Activated naive CD4-positive, alpha-beta T cell treated with anti-CD3 and anti-CD28 coated beads, Interleukin-2, amount 50 U/mL, for 16 hours (primary cell): Measurements from ENCODE around the gene PLEKHA7.
"Not testable (repeated sequence)": the region's sequence is repeated elsewhere in the genome, so short reads cannot be mapped to it uniquely, and the experiment has no call there.

ENCODE experiments used
- DNase-seq: peaks from one replicate; pipeline ENCODE4 v3.0.0-alpha.2; 2020

Gene PLEKHA7

DNA sequence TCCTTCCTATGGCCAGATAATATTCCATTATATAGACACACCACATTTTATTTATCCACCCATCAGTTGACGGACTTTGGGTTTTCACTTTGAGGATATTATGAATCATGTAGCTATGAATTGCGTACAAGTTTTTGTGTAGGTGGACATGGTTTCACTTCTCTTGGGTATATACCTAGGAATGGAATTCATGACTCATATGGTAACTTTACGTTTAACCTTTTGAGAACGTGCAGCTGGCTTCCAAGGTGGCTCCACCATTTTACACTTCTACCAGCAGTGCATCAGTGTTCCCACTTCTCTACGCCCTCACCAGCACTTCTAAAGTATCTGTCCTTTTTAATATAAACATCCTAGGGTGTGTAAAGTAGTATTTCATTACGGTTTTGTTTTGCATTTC lies 112.0 kb downstream of the PLEKHA7 start:
- DNase-seq: peak; percentile 43

DNA sequence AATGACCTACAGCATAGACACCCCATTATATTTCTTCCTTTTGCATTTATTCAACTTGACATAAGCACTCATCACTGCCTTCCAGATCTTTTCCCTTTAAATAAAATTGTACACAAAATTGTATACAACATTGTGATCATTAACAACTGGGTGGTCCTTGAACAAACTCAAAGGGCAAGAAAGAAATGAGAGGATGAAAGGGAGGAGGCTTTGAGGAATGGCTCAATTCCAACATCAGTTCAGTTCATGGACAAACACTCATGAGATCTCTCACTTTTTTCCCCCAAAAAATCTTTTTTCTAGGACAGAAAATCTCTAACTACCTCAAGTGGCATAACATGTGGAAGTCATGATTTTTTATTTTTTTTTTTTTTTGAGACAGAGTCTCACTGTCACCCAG lies 113.7 kb downstream of the PLEKHA7 start:
- no peak for DNase-seq

DNA sequence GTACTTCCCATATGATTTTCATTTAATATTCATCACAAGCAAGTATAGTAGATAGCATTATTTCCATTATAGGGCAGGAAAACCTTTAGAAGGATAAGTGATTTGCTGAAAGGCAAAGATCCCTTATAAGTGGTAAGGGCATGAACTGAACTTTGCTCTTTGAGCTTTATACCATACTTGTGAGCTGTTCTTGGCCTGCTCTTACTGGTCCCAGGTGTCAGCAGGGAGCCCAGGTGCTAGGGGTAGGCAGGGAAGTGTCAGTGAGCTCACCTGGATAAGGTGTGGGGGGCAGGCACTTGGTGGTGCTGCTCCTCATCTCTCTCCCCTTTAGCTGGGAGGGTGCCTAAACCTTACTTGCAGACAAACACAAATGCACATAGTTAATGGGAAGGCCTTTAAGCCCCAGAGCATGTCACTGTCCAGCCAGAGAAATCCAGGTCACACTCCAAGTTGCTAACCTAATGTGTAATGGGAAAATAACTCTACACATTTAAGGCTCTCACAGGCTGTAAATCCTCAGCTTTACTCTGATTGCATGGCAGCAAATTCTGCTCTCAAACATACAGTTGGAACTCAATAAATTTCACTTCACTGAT lies 114.4 kb downstream of the PLEKHA7 start:
- DNase-seq: no peak

DNA sequence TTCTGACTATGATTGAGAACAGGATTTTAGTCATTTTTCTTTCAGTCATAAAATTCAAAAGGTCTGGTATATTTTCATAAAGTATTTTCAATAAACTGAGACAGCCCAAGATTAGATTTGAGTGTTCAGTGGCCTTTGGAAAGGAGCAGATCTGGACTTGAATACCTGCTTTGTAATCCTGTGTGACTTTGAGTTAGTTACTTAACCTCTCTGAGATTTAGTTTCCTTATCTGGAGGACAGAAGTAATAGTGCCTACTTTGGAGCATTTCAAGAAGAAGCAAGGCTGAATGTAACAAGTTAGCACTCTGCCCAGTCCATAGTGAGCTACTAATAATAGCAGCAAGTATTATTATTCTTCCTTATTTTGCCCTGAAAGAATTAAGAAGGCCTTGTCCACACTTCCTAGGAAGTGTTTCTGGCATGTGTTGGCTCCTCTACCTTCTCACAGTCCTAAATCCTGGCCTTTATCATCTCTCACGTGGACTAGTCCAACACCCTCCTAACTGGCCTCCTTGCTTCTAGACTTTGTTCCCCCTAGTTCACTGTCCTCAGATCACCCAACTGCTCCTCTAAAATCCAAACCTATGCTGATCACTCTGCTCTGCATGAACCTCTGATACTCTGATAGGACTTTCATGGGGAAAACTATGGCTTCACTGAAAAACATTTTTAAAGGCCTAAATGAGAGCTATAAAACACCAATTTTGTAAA lies 115.8 kb downstream of the PLEKHA7 start:
- no peak for DNase-seq

DNA sequence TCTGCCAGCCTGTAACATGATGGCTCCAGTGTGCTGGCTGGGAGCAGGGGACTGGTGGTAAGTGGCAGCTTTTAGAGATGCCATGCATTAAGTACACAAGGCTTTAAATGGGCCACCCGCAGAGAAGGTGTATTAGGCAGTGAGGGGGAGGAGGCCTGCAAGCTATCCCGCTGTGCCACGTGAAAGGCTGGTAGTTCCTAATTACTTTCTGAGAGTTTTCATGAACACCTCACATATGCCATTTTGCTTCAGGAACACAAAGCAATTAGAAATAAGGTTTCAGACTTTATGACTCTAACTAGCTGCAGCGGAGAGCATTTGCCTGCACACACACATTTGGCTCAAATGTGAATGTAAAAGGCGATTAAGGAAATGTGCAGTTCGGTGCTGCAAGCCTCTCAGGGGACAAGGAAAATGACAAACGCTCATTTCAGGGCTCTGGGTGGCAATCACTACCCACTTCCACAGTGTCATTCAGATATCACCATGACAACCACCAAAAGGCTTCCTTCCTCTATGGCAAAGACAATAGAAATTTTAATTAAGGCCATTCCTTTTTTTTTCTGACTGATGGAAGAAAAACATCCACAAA lies 116.6 kb downstream of the PLEKHA7 start:
- DNase-seq: no peak

DNA sequence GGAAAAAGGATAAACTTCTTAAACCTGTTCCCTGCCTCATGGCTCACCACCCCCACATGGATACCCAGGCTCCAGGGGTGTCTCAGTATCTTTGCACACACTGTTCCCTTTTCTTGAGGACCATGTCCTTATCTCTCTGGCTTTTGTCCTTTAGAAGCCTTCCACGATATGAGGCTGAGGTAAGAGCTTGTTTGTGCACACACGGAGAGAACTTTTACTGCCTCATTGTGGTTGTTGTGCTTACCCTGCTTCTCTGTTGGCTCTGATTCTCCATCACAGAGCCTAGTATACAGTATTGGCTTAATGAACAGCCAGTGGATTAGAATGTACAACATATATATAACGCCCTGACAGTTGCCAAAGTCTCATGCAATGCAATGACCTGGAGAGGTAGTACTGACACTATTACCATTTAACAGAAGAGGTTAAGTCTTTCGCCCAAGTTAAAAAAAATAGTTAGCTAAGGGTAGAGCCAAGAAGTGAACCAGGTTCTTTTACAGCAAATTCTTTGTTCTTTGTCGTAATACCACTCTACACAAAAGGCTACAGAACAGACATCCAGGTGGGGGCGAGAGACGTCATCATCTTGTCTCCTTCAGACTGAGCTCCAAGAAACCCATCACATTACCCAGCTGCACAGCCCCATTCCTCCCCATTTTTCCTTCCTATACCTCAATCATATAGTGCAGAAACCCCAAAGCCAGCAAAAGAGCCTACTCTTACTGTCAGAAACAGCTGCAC lies 117.3 kb downstream of the PLEKHA7 start:
- no peak for DNase-seq

DNA sequence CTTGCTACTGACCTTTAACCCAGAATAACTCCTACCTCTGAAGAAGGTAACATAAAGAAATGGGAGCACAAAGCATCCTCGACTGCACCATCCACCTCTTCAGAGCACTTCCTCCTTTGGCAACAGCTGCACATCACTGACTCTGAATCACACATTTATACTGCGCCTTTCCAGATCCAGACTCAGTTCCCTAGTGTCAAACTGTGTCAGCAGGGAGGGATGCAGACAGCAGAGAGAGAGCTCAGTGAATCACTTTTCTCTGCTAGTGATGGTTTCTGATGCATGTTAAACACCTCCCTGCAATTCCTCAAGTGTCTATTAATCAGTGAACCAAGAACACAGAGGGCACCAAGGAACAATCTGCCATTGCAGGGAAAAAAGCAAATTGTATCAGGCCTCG lies 118.9 kb downstream of the PLEKHA7 start:
- DNase-seq: no peak

DNA sequence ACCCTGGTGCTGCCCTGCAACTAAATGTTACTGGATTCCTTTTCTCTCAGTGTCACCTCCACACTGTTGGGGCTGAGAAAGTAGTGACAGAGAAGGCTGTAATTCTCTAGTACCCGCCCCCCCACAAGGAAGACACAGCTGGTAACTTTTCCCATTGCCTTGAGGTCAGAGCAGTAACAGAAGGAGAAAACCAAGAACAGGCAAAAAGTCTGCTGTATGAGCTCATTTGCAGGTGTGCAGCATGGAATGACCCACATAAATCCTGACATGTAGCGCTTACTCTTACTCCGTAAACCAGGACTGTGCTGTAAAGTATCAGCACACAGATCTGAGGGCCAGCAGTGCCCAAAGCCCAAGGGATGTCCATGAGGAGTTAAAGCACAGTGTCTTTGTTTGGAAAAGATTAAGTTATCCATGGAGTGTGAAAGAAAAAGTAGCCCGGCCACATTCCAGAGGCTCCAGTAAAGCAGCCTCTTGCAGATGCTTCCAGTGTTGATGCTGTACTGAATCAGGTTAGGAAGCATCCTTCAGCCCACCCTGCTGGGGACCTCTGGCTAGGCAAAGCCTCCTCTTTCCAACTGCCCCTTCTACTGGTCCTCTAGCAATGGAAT lies 120.7 kb downstream of the PLEKHA7 start:
- DNase-seq: no peak

DNA sequence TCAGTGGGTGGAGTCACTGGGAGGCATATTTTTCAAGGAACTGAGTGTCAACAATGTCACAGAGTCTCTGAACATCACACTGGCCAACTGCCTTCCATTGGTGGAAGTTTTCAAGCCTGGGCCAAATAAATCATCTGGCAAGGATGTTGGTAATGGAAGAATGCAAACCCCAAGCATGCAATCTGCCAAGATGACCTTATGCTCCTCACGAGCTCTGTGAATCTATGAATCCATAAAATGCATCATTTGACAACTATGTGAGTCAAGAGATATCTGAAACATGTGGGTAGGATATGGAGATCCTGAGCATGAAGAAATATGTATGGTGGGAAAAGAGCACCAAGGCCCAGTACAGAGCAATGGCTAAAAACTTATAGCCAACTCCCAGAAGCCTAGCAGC lies 122.2 kb downstream of the PLEKHA7 start:
- no peak for DNase-seq

DNA sequence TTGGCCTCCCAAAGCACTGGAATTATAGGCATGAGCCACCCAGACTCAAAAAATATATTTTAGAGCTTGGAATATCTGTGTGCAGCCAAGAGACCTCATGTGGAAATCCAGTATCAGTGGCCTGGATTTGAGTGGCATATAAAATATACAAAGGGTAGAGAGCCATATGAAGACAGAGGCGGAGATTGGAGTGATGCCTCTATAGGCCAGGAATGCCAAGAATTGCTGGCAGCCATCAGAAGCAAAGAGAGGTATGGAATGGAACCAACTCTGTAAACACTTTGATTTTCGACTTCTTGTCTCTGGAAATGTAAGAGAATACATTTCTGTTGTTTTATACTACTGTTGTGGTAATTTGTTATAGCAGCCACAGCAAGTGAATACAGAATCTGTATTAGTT lies 123.0 kb downstream of the PLEKHA7 start:
- DNase-seq: no peak

DNA sequence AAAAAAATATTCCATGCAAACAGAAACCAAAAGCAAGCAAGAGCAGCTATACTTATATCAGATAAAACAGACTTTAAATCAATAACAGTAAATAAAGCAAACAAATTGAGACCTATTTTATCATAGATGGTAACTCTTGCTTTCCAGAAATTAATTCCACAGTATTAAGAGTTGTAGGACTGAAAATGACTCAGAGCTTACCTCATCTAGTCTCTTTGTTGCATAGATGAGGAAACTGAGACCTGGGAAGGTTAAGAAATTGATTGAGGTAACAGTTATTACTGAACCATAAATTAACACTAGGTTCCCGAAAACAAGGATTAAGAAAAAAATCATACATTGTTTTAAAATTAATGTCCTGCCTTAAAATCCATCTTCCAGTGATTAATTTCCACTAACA lies 123.8 kb downstream of the PLEKHA7 start:
- no peak for DNase-seq

DNA sequence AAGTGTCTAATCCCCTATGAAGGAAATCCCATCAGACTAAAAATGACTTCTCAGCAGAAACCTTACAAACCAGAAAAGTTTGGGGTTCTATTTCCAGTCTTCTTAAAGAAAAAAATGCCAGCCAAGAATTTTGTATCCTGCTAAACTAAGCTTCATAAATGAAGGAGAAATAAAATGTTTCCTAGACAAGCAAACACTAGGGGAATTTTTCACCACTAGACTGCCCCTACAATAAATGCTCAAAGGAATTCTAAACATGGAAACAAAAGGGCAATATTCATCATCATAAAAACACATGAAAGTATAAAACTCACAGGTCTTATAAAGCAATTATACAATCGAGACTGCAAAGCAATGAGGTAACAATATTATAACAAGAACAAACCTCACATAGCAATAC lies 124.3 kb downstream of the PLEKHA7 start:
- no peak for DNase-seq

DNA sequence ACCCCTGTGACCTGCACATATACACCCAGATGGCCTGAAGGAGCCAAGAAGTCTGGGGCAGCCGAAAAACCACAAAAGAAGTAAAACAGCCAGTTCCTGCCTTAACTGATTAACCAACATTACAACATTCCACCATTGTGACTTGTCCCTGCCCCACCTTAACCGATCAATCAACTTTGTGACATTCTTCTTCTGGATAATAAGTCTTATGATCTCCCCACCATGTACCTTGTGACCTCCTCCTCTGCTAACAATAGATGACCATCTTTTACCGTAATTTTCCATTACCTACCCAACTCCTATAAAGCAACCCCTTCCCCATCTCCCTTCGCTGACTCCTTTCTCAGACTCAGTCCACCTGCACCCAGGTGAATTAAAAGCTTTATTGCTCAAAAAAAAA lies 125.2 kb downstream of the PLEKHA7 start:
- DNase-seq: not testable (repeated sequence)

DNA sequence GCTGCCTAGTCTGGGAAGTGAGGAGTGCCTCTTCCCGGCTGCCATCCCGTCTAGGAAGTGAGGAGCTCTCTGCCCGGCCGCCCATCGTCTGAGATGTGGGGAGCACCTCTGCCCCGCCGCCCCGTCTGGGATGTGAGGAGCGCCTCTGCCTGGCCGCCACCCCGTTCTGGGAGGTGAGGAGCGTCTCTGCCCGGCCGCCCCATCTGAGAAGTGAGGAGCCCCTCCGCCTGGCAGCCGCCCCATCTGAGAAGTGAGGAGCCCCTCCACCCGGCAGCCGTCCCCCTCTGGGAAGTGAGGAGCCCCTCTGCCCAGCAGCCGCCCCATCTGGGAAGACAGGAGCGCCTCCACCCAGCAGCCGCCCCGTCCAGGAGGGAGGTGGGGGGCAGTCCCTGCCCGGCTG lies 126.3 kb downstream of the PLEKHA7 start:
- DNase-seq: not testable (repeated sequence)

DNA sequence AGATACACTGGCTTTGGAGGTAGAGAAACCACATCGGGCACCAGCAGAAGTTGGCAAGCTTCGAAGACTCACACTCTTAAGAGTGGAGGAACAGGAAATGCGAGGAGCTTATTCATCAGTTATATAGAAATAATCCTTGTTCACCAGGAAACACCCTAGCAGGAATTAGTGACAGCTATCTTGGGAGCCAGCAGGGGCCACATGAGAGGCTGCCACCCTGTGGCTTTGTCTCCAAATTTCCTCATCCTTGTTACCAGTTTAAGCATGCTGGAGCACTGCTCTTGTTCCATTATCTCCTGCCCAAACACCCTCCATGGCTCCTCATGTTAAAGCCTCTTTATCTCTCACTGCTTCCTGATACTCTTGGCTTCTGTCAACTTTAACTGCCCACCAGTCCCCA lies 131.0 kb downstream of the PLEKHA7 start:
- DNase-seq: no peak

DNA sequence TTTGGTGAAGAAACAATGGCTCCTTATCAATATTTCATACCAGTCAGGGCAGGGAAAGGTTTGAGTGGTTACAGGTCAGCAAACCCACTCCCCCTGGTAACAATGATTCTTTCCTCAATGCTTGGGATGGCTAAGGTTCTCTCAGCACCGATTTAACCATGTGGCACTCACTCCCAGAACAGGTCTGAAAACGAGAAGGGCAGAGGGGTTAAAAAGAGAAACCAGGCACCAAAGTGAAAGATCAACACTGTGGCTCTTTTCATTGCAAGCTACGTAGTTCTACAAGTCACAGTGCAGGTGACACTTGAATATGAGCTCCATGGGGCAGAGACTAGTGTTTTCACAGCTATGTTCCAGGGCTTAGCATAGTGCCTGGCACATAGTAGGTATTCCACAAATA lies 132.4 kb downstream of the PLEKHA7 start:
- DNase-seq: no peak

DNA sequence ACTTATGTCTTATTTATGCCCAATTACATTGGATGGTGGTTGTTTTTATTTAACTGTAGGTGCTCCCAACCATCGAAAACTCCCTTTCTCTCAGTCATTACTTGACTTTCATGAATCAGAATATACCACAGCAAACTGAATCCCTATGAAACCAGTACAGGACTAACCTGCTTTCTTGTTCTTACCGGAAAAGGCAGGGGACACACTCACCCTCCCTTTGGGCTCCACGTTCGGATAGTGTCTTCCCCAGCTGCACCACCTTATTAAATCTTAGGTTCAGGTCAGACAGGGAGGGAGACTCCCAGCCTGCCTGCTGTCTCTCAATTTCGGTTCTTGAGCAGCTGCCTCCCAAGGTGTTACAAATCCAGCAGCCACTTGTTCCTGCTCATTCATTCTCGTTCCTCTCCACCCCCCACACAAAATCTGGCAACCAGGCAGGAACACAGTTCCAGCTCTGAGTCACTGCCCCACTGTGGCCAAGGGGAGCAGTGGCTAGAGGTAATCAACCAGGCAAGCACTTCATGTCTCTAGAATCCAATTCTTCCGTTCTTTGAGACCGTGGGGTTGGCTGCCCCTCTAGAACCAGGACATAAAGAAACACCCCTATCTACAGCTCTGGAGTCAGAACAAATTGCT lies 133.0 kb downstream of the PLEKHA7 start:
- no peak for DNase-seq

DNA sequence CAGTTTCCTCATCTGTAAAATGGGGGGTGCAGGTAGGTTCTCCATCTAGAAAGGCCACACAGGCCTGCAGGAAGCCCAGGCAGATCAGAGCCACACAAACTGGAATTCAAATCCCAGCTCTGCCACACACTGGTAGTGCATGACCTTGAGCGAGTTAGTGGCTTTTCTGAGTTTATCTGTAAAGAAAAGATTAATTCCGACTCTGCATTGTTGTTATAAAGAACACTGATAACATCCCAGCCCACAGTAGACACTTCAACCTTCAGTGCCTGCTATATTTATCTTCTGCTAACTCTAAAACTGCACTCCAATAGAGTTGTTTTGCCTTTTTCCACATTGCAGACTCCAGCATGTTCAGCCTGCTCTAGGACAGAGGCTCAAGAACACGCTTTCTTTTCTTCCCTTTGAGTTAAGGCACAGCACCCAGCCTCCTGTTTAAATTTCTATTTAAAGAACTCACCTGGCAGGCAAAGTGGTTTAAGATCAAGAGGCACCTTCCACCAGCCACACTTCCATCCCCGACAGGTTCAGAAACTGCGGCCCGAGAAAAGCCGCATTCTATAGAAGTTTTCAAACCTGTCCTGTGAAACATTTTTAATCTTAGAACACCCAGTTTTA lies 133.9 kb downstream of the PLEKHA7 start:
- DNase-seq: no peak

DNA sequence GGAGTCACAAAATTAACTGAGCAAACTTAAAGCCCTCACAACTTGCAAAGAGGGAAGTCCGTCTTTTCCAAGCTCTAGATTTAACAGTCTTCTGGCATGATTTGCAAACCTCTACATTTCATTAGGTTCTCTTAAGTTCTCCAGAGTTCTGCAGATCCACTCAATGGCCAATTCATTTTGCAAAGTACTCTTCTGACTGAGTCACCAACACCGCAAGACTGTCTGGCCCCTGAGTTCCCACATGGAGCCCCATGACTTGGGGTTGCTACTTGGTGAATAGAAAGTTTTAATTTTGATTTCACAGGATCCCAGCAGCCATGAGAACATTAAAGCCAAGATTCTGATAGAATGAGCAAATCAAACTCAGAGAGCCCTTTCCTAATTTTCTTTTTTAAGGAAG lies 134.5 kb downstream of the PLEKHA7 start:
- no peak for DNase-seq

DNA sequence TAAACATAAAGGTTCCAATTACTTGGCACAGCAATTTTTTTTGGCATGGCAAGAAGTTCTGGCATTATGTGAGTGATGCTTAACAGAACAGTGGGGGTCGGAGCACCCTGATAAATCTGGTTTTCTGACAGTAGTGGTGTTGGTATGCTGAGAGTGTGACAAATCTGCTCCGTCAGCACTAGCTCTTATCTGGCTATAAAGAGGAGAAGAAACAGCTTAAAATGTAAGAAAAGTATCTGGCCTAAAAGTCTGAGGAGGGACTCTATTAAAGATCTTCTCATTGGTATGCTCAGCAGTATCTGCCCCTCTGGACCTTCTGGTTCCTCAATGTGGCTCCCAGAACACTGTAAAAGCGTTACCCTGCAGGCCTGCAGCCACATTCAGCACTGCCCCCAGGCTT lies 137.4 kb downstream of the PLEKHA7 start:
- DNase-seq: no peak

DNA sequence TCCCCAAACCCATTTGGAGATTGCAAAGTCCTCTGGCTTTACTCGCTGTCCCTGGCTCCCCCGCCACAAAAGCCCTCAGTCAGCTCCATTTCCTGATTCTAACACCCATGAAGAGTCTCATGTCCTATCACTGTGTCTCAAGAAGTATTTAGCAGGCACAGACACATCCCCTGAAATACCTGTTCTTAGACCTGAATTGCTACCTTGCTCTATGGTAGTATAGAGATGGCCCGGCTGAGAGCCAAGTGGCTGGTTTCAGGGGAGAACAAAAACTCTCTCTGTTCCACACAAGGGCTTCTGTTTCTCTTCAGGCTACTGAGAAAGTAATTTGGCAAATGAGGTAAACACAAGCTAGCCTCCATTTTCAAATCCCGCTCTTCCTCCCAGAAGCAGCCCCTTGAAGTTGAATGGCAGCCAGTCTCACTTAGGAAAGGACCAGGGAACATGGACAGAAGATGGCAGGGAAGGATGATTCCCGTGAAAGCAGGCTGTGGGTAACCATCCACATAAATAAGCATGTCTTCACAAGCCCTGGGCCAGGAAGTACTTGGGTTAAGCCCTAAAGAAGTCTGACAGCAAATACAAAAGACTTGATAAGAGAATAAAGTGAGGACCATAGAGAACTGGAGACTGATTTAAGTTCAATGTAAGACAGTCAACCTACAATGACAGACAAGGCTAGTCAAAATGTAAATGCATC lies 138.0 kb downstream of the PLEKHA7 start:
- DNase-seq: no peak
